ENCODE data around the gene NKAPD1. TPM values are rescaled to one million over a fixed set of nuclear protein-coding genes. Genes with fewer than 3 reads are reported as not detected.
A peak's percentile ranks its signal among the peaks of the same experiment; 100 is the strongest.

Gene NKAPD1
- total and polyA plus RNA-seq, 2 of the 13 experiments (the other 11 are each of a cell fraction or from before 2014, with no cell fraction given), result 11.2 to 22.5 TPM

GRCh38 chr11:112073941-112074811, at the start of gene NKAPD1, which contains the start of gene PIH1D2 (continued):
- TF ChIP-seq, protein P1, sequence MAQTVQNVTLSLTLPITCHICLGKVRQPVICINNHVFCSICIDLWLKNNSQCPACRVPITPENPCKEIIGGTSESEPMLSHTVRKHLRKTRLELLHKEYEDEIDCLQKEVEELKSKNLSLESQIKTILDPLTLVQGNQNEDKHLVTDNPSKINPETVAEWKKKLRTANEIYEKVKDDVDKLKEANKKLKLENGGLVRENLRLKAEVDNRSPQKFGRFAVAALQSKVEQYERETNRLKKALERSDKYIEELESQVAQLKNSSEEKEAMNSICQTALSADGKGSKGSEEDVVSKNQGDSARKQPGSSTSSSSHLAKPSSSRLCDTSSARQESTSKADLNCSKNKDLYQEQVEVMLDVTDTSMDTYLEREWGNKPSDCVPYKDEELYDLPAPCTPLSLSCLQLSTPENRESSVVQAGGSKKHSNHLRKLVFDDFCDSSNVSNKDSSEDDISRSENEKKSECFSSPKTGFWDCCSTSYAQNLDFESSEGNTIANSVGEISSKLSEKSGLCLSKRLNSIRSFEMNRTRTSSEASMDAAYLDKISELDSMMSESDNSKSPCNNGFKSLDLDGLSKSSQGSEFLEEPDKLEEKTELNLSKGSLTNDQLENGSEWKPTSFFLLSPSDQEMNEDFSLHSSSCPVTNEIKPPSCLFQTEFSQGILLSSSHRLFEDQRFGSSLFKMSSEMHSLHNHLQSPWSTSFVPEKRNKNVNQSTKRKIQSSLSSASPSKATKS (CRISPR knock-in tag; IDR thresholded peaks at IDR 0.05), result no peak
- no peak for TF ChIP-seq ZNF644 (CRISPR knock-in tag; IDR thresholded peaks at IDR 0.05; ENCODE audit: low read depth)
- no peak for TF ChIP-seq TMF1 (CRISPR knock-in tag; IDR thresholded peaks at IDR 0.05; ENCODE audit: low read depth)
- TF ChIP-seq, protein P2, sequence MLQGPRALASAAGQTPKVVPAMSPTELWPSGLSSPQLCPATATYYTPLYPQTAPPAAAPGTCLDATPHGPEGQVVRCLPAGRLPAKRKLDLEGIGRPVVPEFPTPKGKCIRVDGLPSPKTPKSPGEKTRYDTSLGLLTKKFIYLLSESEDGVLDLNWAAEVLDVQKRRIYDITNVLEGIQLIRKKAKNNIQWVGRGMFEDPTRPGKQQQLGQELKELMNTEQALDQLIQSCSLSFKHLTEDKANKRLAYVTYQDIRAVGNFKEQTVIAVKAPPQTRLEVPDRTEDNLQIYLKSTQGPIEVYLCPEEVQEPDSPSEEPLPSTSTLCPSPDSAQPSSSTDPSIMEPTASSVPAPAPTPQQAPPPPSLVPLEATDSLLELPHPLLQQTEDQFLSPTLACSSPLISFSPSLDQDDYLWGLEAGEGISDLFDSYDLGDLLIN (CRISPR knock-in tag; IDR thresholded peaks at IDR 0.05; ENCODE audit: borderline replicate concordance), result no peak; the same call in 1 of the 2 replicates
- TF ChIP-seq TEAD2 (CRISPR knock-in tag; IDR thresholded peaks at IDR 0.05), result no peak
- no peak for TF ChIP-seq ZNF773 (CRISPR knock-in tag; IDR thresholded peaks at IDR 0.05; ENCODE audit: borderline replicate concordance)
- TF ChIP-seq DNMT3B (CRISPR knock-in tag; conservative IDR thresholded peaks at IDR 0.05), result no peak
- TF ChIP-seq ZNF790 (CRISPR knock-in tag; IDR thresholded peaks at IDR 0.05; ENCODE audit: borderline replicate concordance), result no peak
- TF ChIP-seq, protein P3, sequence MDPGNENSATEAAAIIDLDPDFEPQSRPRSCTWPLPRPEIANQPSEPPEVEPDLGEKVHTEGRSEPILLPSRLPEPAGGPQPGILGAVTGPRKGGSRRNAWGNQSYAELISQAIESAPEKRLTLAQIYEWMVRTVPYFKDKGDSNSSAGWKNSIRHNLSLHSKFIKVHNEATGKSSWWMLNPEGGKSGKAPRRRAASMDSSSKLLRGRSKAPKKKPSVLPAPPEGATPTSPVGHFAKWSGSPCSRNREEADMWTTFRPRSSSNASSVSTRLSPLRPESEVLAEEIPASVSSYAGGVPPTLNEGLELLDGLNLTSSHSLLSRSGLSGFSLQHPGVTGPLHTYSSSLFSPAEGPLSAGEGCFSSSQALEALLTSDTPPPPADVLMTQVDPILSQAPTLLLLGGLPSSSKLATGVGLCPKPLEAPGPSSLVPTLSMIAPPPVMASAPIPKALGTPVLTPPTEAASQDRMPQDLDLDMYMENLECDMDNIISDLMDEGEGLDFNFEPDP (CRISPR knock-in tag; conservative IDR thresholded peaks at IDR 0.05), result no peak
- TF ChIP-seq, protein P4, sequence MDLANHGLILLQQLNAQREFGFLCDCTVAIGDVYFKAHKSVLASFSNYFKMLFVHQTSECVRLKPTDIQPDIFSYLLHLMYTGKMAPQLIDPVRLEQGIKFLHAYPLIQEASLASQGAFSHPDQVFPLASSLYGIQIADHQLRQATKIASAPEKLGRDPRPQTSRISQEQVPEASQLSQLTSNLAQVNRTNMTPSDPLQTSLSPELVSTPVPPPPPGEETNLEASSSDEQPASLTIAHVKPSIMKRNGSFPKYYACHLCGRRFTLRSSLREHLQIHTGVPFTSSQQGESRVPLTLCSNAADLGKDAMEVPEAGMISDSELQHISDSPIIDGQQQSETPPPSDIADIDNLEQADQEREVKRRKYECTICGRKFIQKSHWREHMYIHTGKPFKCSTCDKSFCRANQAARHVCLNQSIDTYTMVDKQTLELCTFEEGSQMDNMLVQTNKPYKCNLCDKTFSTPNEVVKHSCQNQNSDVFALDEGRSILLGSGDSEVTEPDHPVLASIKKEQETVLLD (CRISPR knock-in tag; IDR thresholded peaks at IDR 0.05; ENCODE audit: low read depth), result peak; percentile 42; the same call in 1 of the 2 replicates
- TF ChIP-seq, protein P5, sequence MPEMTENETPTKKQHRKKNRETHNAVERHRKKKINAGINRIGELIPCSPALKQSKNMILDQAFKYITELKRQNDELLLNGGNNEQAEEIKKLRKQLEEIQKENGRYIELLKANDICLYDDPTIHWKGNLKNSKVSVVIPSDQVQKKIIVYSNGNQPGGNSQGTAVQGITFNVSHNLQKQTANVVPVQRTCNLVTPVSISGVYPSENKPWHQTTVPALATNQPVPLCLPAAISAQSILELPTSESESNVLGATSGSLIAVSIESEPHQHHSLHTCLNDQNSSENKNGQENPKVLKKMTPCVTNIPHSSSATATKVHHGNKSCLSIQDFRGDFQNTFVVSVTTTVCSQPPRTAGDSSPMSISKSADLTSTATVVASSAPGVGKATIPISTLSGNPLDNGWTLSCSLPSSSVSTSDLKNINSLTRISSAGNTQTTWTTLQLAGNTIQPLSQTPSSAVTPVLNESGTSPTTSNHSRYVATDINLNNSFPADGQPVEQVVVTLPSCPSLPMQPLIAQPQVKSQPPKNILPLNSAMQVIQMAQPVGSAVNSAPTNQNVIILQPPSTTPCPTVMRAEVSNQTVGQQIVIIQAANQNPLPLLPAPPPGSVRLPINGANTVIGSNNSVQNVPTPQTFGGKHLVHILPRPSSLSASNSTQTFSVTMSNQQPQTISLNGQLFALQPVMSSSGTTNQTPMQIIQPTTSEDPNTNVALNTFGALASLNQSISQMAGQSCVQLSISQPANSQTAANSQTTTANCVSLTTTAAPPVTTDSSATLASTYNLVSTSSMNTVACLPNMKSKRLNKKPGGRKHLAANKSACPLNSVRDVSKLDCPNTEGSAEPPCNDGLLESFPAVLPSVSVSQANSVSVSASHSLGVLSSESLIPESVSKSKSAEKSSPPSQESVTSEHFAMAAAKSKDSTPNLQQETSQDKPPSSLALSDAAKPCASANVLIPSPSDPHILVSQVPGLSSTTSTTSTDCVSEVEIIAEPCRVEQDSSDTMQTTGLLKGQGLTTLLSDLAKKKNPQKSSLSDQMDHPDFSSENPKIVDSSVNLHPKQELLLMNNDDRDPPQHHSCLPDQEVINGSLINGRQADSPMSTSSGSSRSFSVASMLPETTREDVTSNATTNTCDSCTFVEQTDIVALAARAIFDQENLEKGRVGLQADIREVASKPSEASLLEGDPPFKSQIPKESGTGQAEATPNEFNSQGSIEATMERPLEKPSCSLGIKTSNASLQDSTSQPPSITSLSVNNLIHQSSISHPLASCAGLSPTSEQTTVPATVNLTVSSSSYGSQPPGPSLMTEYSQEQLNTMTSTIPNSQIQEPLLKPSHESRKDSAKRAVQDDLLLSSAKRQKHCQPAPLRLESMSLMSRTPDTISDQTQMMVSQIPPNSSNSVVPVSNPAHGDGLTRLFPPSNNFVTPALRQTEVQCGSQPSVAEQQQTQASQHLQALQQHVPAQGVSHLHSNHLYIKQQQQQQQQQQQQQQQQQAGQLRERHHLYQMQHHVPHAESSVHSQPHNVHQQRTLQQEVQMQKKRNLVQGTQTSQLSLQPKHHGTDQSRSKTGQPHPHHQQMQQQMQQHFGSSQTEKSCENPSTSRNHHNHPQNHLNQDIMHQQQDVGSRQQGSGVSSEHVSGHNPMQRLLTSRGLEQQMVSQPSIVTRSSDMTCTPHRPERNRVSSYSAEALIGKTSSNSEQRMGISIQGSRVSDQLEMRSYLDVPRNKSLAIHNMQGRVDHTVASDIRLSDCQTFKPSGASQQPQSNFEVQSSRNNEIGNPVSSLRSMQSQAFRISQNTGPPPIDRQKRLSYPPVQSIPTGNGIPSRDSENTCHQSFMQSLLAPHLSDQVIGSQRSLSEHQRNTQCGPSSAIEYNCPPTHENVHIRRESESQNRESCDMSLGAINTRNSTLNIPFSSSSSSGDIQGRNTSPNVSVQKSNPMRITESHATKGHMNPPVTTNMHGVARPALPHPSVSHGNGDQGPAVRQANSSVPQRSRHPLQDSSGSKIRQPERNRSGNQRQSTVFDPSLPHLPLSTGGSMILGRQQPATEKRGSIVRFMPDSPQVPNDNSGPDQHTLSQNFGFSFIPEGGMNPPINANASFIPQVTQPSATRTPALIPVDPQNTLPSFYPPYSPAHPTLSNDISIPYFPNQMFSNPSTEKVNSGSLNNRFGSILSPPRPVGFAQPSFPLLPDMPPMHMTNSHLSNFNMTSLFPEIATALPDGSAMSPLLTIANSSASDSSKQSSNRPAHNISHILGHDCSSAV (CRISPR knock-in tag; IDR thresholded peaks at IDR 0.05; ENCODE audit: borderline replicate concordance), result no peak
- peak; percentile 84; the same call in 1 of the 2 replicates for TF ChIP-seq KAT7 (CRISPR knock-in tag; IDR thresholded peaks at IDR 0.05; ENCODE audit: borderline replicate concordance)
